Measurements from ENCODE around the gene FGF9.

FGF9 gene

DNA sequence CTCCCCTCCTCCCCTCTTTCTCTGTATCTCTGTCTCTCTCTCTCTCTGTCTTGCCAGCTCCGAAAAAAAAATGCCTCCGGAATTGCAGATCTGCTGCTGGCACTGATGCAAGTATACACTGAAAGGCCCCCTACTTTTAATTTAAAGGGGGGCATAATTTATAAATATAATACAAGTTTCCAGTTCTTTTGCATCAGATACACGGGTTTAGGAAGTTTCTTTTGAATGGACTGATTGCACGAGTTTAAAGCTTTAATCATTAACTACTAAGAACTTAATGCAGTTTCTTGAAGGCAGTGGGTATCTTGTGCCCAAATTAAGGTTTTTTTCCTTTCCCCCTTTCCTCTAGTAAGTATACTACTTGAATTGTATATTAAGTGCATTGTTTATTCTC, 1.4 kb downstream of the FGF9 start:
- H3K36me3 ChIP-seq: no peaks in the 10 kb centered on the region
- TF ChIP-seq, protein P1, sequence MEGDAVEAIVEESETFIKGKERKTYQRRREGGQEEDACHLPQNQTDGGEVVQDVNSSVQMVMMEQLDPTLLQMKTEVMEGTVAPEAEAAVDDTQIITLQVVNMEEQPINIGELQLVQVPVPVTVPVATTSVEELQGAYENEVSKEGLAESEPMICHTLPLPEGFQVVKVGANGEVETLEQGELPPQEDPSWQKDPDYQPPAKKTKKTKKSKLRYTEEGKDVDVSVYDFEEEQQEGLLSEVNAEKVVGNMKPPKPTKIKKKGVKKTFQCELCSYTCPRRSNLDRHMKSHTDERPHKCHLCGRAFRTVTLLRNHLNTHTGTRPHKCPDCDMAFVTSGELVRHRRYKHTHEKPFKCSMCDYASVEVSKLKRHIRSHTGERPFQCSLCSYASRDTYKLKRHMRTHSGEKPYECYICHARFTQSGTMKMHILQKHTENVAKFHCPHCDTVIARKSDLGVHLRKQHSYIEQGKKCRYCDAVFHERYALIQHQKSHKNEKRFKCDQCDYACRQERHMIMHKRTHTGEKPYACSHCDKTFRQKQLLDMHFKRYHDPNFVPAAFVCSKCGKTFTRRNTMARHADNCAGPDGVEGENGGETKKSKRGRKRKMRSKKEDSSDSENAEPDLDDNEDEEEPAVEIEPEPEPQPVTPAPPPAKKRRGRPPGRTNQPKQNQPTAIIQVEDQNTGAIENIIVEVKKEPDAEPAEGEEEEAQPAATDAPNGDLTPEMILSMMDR (IDR thresholded peaks at IDR 0.05; ENCODE audit: low read depth, low read length): no peak
- peaks cover 97% of the 10 kb centered on the region for H3K27me3 ChIP-seq
- no peak overlapping the region for H3K4me3 ChIP-seq (ENCODE audit: low read depth, low read length)
- no peak for DNase-seq
- H3K9me3 ChIP-seq: no peaks in the 10 kb centered on the region; the same call in 1 of the 2 replicates
- no peaks in the 10 kb centered on the region for H3K4me1 ChIP-seq

- no peak overlapping the region for H3K4me3 ChIP-seq (ENCODE audit: low read depth, low read length)
- H3K27me3 ChIP-seq: peaks cover 96% of the 10 kb centered on the region
Measured at GRCh38 chr13:21672796-21673538, 2.1 kb downstream of the FGF9 start.

GRCh38 chr13:21673539-21673788, 2.6 kb downstream of the FGF9 start:
- H3K9me3 ChIP-seq: no peaks in the 10 kb centered on the region; the same call in 1 of the 2 replicates
- TF ChIP-seq, protein P1 (IDR thresholded peaks at IDR 0.05; ENCODE audit: low read depth, low read length): no peak; the same call in 1 of the 2 replicates
- DNase-seq: no peak
- no peaks in the 10 kb centered on the region for H3K4me1 ChIP-seq
- H3K36me3 ChIP-seq: no peaks in the 10 kb centered on the region
- peaks cover 93% of the 10 kb centered on the region for H3K27me3 ChIP-seq
- no peak overlapping the region for H3K4me3 ChIP-seq (ENCODE audit: low read depth, low read length)

More at GRCh38 chr13:21672796-21673538, 2.1 kb downstream of the FGF9 start:
- H3K4me1 ChIP-seq: no peaks in the 10 kb centered on the region
- TF ChIP-seq, protein P1 (IDR thresholded peaks at IDR 0.05; ENCODE audit: low read depth, low read length): no peak
- H3K36me3 ChIP-seq: no peaks in the 10 kb centered on the region
- no peak for DNase-seq
- H3K9me3 ChIP-seq: no peaks in the 10 kb centered on the region; the same call in 1 of the 2 replicates

- peaks cover 91% of the 10 kb centered on the region for H3K27me3 ChIP-seq
- no peaks in the 10 kb centered on the region for H3K36me3 ChIP-seq
- TF ChIP-seq, protein P1 (IDR thresholded peaks at IDR 0.05; ENCODE audit: low read depth, low read length): no peak
- peak overlapping the region; percentile 3; the same call in 1 of the 2 replicates for H3K4me3 ChIP-seq (ENCODE audit: low read depth, low read length)
- no peaks in the 10 kb centered on the region; the same call in 1 of the 2 replicates for H3K9me3 ChIP-seq
- DNase-seq: peak; percentile 32
- H3K4me1 ChIP-seq: no peaks in the 10 kb centered on the region
Measured at GRCh38 chr13:21673789-21674489, 3.1 kb downstream of the FGF9 start.

DNA sequence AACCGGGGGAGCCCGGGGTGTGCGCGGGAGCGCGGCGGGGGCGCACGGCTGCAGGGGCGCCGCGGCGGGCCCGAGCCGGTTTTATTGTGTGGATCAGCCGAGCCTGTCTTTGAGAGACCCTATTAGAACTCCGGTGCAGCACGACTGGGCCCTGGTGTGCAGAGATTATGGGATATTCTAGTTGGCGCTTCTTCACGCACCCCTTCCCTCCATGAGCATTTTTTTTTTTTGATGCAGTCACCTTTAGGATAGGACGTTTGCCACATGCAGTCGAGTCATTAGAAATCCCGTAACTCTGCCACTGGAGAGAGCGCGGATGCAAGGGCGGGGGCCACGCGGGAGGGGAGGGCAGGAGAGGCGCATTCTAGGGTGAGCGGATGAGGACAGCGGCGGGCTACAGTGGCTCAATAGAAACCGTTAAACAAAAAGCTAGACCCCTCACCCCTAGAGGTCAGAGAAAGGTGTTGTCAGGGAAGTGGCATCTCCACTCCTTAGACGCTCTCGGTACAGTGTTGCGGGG, 3.7 kb downstream of the FGF9 start:
- Histone ChIP-seq H3K36me3 (no peaks in the 10 kb centered on the region), H3K27me3 (peaks cover 85% of the 10 kb centered on the region), H3K4me3 (ENCODE audit: low read depth, low read length) (no peak overlapping the region), H3K9me3 (no peaks in the 10 kb centered on the region; the same call in 1 of the 2 replicates), H3K4me1 (no peaks in the 10 kb centered on the region)
- DNase-seq: no peak
- TF ChIP-seq, protein P1 (IDR thresholded peaks at IDR 0.05; ENCODE audit: low read depth, low read length): no peak
